Measurements from ENCODE around the gene PIWIL1.

The PIWIL1 gene

DNA sequence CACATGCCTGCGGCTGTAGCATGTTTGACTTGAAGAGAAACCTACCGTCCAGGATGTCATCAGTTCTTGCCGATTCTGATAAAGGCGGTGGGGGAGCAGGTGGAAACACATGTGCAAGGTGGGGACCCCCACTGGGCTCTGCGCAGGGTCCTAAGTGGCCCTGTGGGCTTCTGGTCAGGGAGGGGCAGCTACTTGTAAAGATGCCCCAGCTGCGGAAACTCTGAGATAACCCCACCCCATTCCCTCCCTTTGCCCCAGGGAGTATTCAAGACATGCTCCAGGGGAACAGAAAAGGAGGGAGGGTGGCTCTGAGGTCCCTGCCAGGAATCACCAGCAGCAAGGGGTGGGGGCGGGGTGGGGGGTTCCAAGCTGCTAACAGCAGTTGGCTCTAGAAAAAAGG lies 67.6 kb downstream of the PIWIL1 start:
- H2AFZ ChIP-seq (ENCODE audit: low read length) = no peak overlapping the region
- H3K4me2 ChIP-seq (ENCODE audit: low read length) = no peak overlapping the region
- no peaks in the 10 kb centered on the region for H3K4me1 ChIP-seq (ENCODE audit: insufficient read depth, low read length, severe bottlenecking)
- no peaks in the 10 kb centered on the region for H3K79me2 ChIP-seq (ENCODE audit: insufficient read depth, low read length)
- H3K9me3 ChIP-seq (ENCODE audit: low read length) = no peaks in the 10 kb centered on the region
- no peaks in the 10 kb centered on the region for H4K20me1 ChIP-seq (ENCODE audit: insufficient read depth, low read length)
- no peaks in the 10 kb centered on the region for H3K9me2 ChIP-seq (ENCODE audit: low read depth, low read length)
- no peak overlapping the region for H3K4me3 ChIP-seq (ENCODE audit: low read depth, low read length, poor library complexity, severe bottlenecking)
- no peaks in the 10 kb centered on the region for H3F3A ChIP-seq (ENCODE audit: insufficient read depth, low read length)
- no peak overlapping the region for H3K27ac ChIP-seq (ENCODE audit: low read depth, low read length, poor library complexity, severe bottlenecking)
- no peaks in the 10 kb centered on the region for H3K27me3 ChIP-seq (ENCODE audit: insufficient read depth, low read length)
- H3K9ac ChIP-seq (ENCODE audit: low read length) = no peak overlapping the region
- H3K36me3 ChIP-seq (ENCODE audit: insufficient read depth, low read length) = no peaks in the 10 kb centered on the region
- no peak for TF ChIP-seq EZH2 (IDR thresholded peaks at IDR 0.05; ENCODE audit: borderline replicate concordance, low read length)
- TF ChIP-seq CTCF (IDR thresholded peaks at IDR 0.05; ENCODE audit: low read length) = no peak

- no peak overlapping the region for H3K9ac ChIP-seq (ENCODE audit: low read length)
- no peak for TF ChIP-seq EZH2 (IDR thresholded peaks at IDR 0.05; ENCODE audit: borderline replicate concordance, low read length)
- H3K9me3 ChIP-seq (ENCODE audit: low read length) = no peaks in the 10 kb centered on the region
- no peaks in the 10 kb centered on the region for H3F3A ChIP-seq (ENCODE audit: insufficient read depth, low read length)
- no peaks in the 10 kb centered on the region for H3K36me3 ChIP-seq (ENCODE audit: insufficient read depth, low read length)
- H3K4me2 ChIP-seq (ENCODE audit: low read length) = no peak overlapping the region
- H3K27me3 ChIP-seq (ENCODE audit: insufficient read depth, low read length) = no peaks in the 10 kb centered on the region
- H2AFZ ChIP-seq (ENCODE audit: low read length) = no peak overlapping the region
- H3K4me1 ChIP-seq (ENCODE audit: insufficient read depth, low read length, severe bottlenecking) = no peaks in the 10 kb centered on the region
- no peaks in the 10 kb centered on the region for H4K20me1 ChIP-seq (ENCODE audit: insufficient read depth, low read length)
- no peak overlapping the region for H3K27ac ChIP-seq (ENCODE audit: low read depth, low read length, poor library complexity, severe bottlenecking)
- H3K79me2 ChIP-seq (ENCODE audit: insufficient read depth, low read length) = no peaks in the 10 kb centered on the region
- H3K9me2 ChIP-seq (ENCODE audit: low read depth, low read length) = no peaks in the 10 kb centered on the region
- H3K4me3 ChIP-seq (ENCODE audit: low read depth, low read length, poor library complexity, severe bottlenecking) = no peak overlapping the region
These were observed 74.7 kb downstream of the PIWIL1 start for GRCh38 chr12:130412384-130412783.

DNA sequence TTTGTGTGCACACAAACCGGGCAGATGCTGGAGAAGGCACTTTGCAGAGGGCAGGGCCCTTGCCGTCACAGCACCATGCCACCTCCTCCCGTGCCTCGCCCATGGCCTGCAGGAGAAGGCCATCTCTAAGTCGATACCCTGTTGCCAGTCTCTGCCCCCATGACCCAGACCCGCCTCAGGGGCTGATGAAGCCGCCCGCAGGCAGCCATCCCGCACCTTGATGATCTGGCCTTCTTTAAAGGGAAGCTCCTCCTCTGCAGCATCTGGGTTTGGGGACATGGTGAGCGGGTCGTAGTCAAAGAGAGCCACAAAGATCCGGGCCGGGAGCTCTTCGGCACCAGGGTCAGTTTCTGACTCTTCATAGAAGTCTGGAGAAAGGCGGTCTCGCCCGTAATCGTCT lies 76.2 kb downstream of the PIWIL1 start:
- no peak overlapping the region for H3K9ac ChIP-seq (ENCODE audit: low read length)
- H3K4me2 ChIP-seq (ENCODE audit: low read length) = no peak overlapping the region
- H3K27me3 ChIP-seq (ENCODE audit: insufficient read depth, low read length) = no peaks in the 10 kb centered on the region
- no peak overlapping the region for H2AFZ ChIP-seq (ENCODE audit: low read length)
- no peaks in the 10 kb centered on the region for H3K9me3 ChIP-seq (ENCODE audit: low read length)
- no peaks in the 10 kb centered on the region for H3F3A ChIP-seq (ENCODE audit: insufficient read depth, low read length)
- TF ChIP-seq CTCF (IDR thresholded peaks at IDR 0.05; ENCODE audit: low read length) (no peak), EZH2 (IDR thresholded peaks at IDR 0.05; ENCODE audit: borderline replicate concordance, low read length) (no peak)
- no peaks in the 10 kb centered on the region for H3K36me3 ChIP-seq (ENCODE audit: insufficient read depth, low read length)
- H3K27ac ChIP-seq (ENCODE audit: low read depth, low read length, poor library complexity, severe bottlenecking) = no peak overlapping the region
- no peaks in the 10 kb centered on the region for H3K9me2 ChIP-seq (ENCODE audit: low read depth, low read length)
- no peaks in the 10 kb centered on the region for H3K4me1 ChIP-seq (ENCODE audit: insufficient read depth, low read length, severe bottlenecking)
- no peak overlapping the region for H3K4me3 ChIP-seq (ENCODE audit: low read depth, low read length, poor library complexity, severe bottlenecking)
- H4K20me1 ChIP-seq (ENCODE audit: insufficient read depth, low read length) = no peaks in the 10 kb centered on the region
- no peaks in the 10 kb centered on the region for H3K79me2 ChIP-seq (ENCODE audit: insufficient read depth, low read length)

DNA sequence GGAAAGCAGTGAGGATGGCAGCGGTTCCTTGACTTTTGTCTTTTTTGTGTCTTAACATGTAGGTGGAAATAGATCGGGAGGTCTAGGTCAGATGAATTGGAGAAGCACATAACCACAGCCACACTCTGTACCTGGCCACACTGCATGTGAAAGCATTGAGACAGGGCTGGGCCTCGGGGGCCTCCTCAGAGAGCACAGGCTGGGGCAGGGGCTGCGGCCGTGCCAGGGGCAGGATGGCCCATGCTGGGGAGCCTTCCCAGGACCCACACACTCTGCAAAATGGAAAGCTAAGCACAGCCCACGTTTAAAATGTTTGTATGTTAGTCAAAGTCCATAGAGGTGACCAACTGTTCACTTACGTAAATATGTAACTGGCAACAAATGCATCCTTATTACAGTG lies 76.7 kb downstream of the PIWIL1 start:
- Histone ChIP-seq H3K4me1 (ENCODE audit: insufficient read depth, low read length, severe bottlenecking) (no peaks in the 10 kb centered on the region), H3K79me2 (ENCODE audit: insufficient read depth, low read length) (no peaks in the 10 kb centered on the region), H3K27me3 (ENCODE audit: insufficient read depth, low read length) (no peaks in the 10 kb centered on the region), H3K27ac (ENCODE audit: low read depth, low read length, poor library complexity, severe bottlenecking) (no peak overlapping the region), H3K4me3 (ENCODE audit: low read depth, low read length, poor library complexity, severe bottlenecking) (no peak overlapping the region), H3K36me3 (ENCODE audit: insufficient read depth, low read length) (no peaks in the 10 kb centered on the region), H3K4me2 (ENCODE audit: low read length) (no peak overlapping the region), H3K9ac (ENCODE audit: low read length) (no peak overlapping the region), H3K9me3 (ENCODE audit: low read length) (no peaks in the 10 kb centered on the region), H2AFZ (ENCODE audit: low read length) (no peak overlapping the region), H3F3A (ENCODE audit: insufficient read depth, low read length) (no peaks in the 10 kb centered on the region), H3K9me2 (ENCODE audit: low read depth, low read length) (no peaks in the 10 kb centered on the region), H4K20me1 (ENCODE audit: insufficient read depth, low read length) (no peaks in the 10 kb centered on the region)
- TF ChIP-seq CTCF (IDR thresholded peaks at IDR 0.05; ENCODE audit: low read length) = no peak
- no peak for TF ChIP-seq EZH2 (IDR thresholded peaks at IDR 0.05; ENCODE audit: borderline replicate concordance, low read length)
